GM19328 (cell line): ENCODE measurements around the gene NPAS3.

Experiments
- ATAC-seq: cut with Tn5 transposase; IDR thresholded peaks from one replicate; pipeline ENCODE4 v1.9.1; 2021; ENCODE audit warnings: mild to moderate bottlenecking, moderate library complexity; ENCODE audit not compliant: unreplicated experiment

Gene NPAS3

GRCh38 chr14:33413381-33413780 lies 474.7 kb downstream of the NPAS3 start:
- no peak for ATAC-seq

- no peak for ATAC-seq
These were observed 475.4 kb downstream of the NPAS3 start for GRCh38 chr14:33414041-33414440.

GRCh38 chr14:33420051-33420627 lies 481.5 kb downstream of the NPAS3 start:
- ATAC-seq: no peak

GRCh38 chr14:33430414-33431035 lies 491.8 kb downstream of the NPAS3 start:
- no peak for ATAC-seq

GRCh38 chr14:33432407-33433023 lies 493.8 kb downstream of the NPAS3 start:
- no peak for ATAC-seq

GRCh38 chr14:33433396-33433795 lies 494.7 kb downstream of the NPAS3 start:
- ATAC-seq: no peak

GRCh38 chr14:33435911-33436689 lies 497.4 kb downstream of the NPAS3 start:
- ATAC-seq: no peak

- no peak for ATAC-seq
These were observed 503.0 kb downstream of the NPAS3 start for GRCh38 chr14:33441633-33442032.

- no peak for ATAC-seq
These were observed 505.5 kb downstream of the NPAS3 start for GRCh38 chr14:33444136-33444535.

- ATAC-seq: no peak
These were observed 510.6 kb downstream of the NPAS3 start for GRCh38 chr14:33449268-33449667.

- ATAC-seq: no peak
These were observed 511.2 kb downstream of the NPAS3 start for GRCh38 chr14:33449703-33450395.

GRCh38 chr14:33450416-33450815 lies 511.7 kb downstream of the NPAS3 start:
- no peak for ATAC-seq

GRCh38 chr14:33451211-33451610 lies 512.5 kb downstream of the NPAS3 start:
- no peak for ATAC-seq

- ATAC-seq: no peak
These were observed 514.3 kb downstream of the NPAS3 start for GRCh38 chr14:33452995-33453394.

- ATAC-seq: no peak
These were observed 515.4 kb downstream of the NPAS3 start for GRCh38 chr14:33454022-33454595.

- ATAC-seq: no peak
These were observed 516.0 kb downstream of the NPAS3 start for GRCh38 chr14:33454707-33455106.

GRCh38 chr14:33455654-33456345 lies 517.1 kb downstream of the NPAS3 start:
- no peak for ATAC-seq

GRCh38 chr14:33457021-33457420 lies 518.3 kb downstream of the NPAS3 start:
- no peak for ATAC-seq

- ATAC-seq: no peak
These were observed 518.9 kb downstream of the NPAS3 start for GRCh38 chr14:33457617-33458016.

- no peak for ATAC-seq
These were observed 521.5 kb downstream of the NPAS3 start for GRCh38 chr14:33460164-33460563.
